HEK293 (cell line): Measurements from ENCODE around the gene POLR1H.

Experiments used
- CTCF ChIA-PET: fragments of 350-600 bp; formaldehyde crosslinking; extraction: SDS; loops from one replicate; lab custom pipeline; 2021; ENCODE audit warnings: antibody characterized with exemption; lab: Yijun Ruan, JAX
- POLR2A ChIA-PET: fragments of 300-600 bp; formaldehyde crosslinking; extraction: SDS; loops from one replicate; lab custom pipeline; 2020; ENCODE audit warnings: antibody characterized with exemption, inconsistent platforms; lab: Yijun Ruan, JAX
- H3K27ac ChIP-seq: fragments of 200-500 bp; sonication (Bioruptor generic); 2 replicates; pipeline ENCODE4 v1.5.1; 2014; ENCODE audit warnings: low read depth, low read length, control low read depth, inconsistent platforms; ENCODE audit errors: extremely low read depth
- H3K36me3 ChIP-seq, 2 experiments: fragments of 200-500 bp in 1 of 2; sonication (Bioruptor generic) in 1 of 2; 1 replicate in 1 of 2; 2 replicates in 1 of 2; pipeline ENCODE4 v1.5.1; 2014 to 2017; ENCODE audit warnings: inconsistent platforms in 2 of 2, low read length in 2 of 2; ENCODE audit not compliant: control insufficient read depth in 2 of 2, insufficient read depth in 1 of 2
- H3K4me1 ChIP-seq: fragments of 200-500 bp; sonication (Bioruptor generic); 2 replicates; pipeline ENCODE4 v1.5.1; 2014; ENCODE audit warnings: mild to moderate bottlenecking, low read length, inconsistent platforms; ENCODE audit not compliant: control insufficient read depth, insufficient read depth
- H3K4me3 ChIP-seq: 2 replicates; pipeline ENCODE4 v1.5.1; 2011; ENCODE audit warnings: low read depth, mild to moderate bottlenecking, control low read depth, low read length, moderate library complexity
- H3K9me3 ChIP-seq: fragments of 200-500 bp; sonication (Bioruptor generic); 2 replicates; pipeline ENCODE4 v1.5.1; 2014; ENCODE audit warnings: low read depth, low read length, inconsistent platforms; ENCODE audit not compliant: control insufficient read depth, insufficient read depth
- KLF8 ChIP-seq: fragments of 450-650 bp; formaldehyde crosslinking; IDR thresholded peaks from 2 replicates; pipeline ENCODE4 v1.5.1; 2016; ENCODE audit warnings: missing biosample characterization, missing genetic modification characterization
- WT1 ChIP-seq: fragments of 450-650 bp; formaldehyde crosslinking; IDR thresholded peaks from 2 replicates; pipeline ENCODE4 v1.5.1; 2016; ENCODE audit warnings: missing biosample characterization, missing genetic modification characterization
- ZNF138 ChIP-seq: fragments of 450-650 bp; formaldehyde crosslinking; IDR thresholded peaks from 2 replicates; pipeline ENCODE4 v1.5.1; 2016; ENCODE audit warnings: missing biosample characterization, missing genetic modification characterization, borderline replicate concordance
- ZNF146 ChIP-seq: fragments of 450-650 bp; formaldehyde crosslinking; IDR thresholded peaks from 2 replicates; pipeline ENCODE4 v1.5.1; 2016; ENCODE audit warnings: missing biosample characterization, missing genetic modification characterization
- ZNF223 ChIP-seq: fragments of 450-650 bp; formaldehyde crosslinking; IDR thresholded peaks from 2 replicates; pipeline ENCODE4 v1.5.1; 2016; ENCODE audit warnings: missing biosample characterization, missing genetic modification characterization
- ZNF239 ChIP-seq: fragments of 450-650 bp; formaldehyde crosslinking; IDR thresholded peaks from 2 replicates; pipeline ENCODE4 v1.5.1; 2016; ENCODE audit warnings: missing biosample characterization, missing genetic modification characterization
- ZNF266 ChIP-seq: fragments of 450-650 bp; formaldehyde crosslinking; IDR thresholded peaks from 2 replicates; pipeline ENCODE4 v1.5.1; 2016; ENCODE audit warnings: missing biosample characterization, missing genetic modification characterization, low read depth
- ZNF341 ChIP-seq: fragments of 450-650 bp; formaldehyde crosslinking; IDR thresholded peaks from 2 replicates; pipeline ENCODE4; 2016; ENCODE audit warnings: low read depth, missing biosample characterization, missing genetic modification characterization
- ZNF394 ChIP-seq: fragments of 450-650 bp; formaldehyde crosslinking; IDR thresholded peaks from 2 replicates; pipeline ENCODE4 v1.5.1; 2016; ENCODE audit warnings: missing biosample characterization, missing genetic modification characterization, mild to moderate bottlenecking, moderate library complexity, borderline replicate concordance
- ZNF423 ChIP-seq: fragments of 450-650 bp; formaldehyde crosslinking; IDR thresholded peaks from 2 replicates; pipeline ENCODE4 v1.5.1; 2016; ENCODE audit warnings: missing biosample characterization, missing genetic modification characterization
- ZNF433 ChIP-seq: fragments of 450-650 bp; formaldehyde crosslinking; IDR thresholded peaks from 2 replicates; pipeline ENCODE4 v1.5.1; 2016; ENCODE audit warnings: missing biosample characterization, missing genetic modification characterization, low read depth
- ZNF514 ChIP-seq: fragments of 450-650 bp; formaldehyde crosslinking; IDR thresholded peaks from 2 replicates; pipeline ENCODE4 v1.5.1; 2016; ENCODE audit warnings: missing biosample characterization, missing genetic modification characterization
- ZNF530 ChIP-seq: fragments of 450-650 bp; formaldehyde crosslinking; IDR thresholded peaks from 2 replicates; pipeline ENCODE4 v1.5.1; 2016; ENCODE audit warnings: low read depth, missing biosample characterization, missing genetic modification characterization
- ZNF549 ChIP-seq: fragments of 450-650 bp; IDR thresholded peaks from 2 replicates; pipeline ENCODE4 v1.5.1; 2018; ENCODE audit warnings: missing biosample characterization, missing genetic modification characterization, mild to moderate bottlenecking, inconsistent platforms, moderate library complexity
- ZNF558 ChIP-seq: fragments of 450-650 bp; formaldehyde crosslinking; IDR thresholded peaks from 2 replicates; pipeline ENCODE4 v1.5.1; 2016; ENCODE audit warnings: missing biosample characterization, missing genetic modification characterization
- ZNF596 ChIP-seq: fragments of 450-650 bp; IDR thresholded peaks from 2 replicates; pipeline ENCODE4 v1.5.0; 2018; ENCODE audit warnings: missing biosample characterization, mild to moderate bottlenecking, missing genetic modification characterization, moderate library complexity
- ZNF600 ChIP-seq: fragments of 450-650 bp; formaldehyde crosslinking; IDR thresholded peaks from 2 replicates; pipeline ENCODE4 v1.5.1; 2016; ENCODE audit warnings: missing biosample characterization, missing genetic modification characterization
- ZNF610 ChIP-seq: fragments of 450-650 bp; formaldehyde crosslinking; IDR thresholded peaks from 2 replicates; pipeline ENCODE4 v1.5.1; 2016; ENCODE audit warnings: missing biosample characterization, missing genetic modification characterization, borderline replicate concordance
- ZNF621 ChIP-seq: fragments of 450-650 bp; formaldehyde crosslinking; IDR thresholded peaks from 2 replicates; pipeline ENCODE4 v1.5.1; 2017; ENCODE audit warnings: missing biosample characterization, missing genetic modification characterization
- ZNF626 ChIP-seq: fragments of 450-650 bp; sonication (Bioruptor Pico); formaldehyde crosslinking; IDR thresholded peaks from 2 replicates; pipeline ENCODE4 v1.5.1; 2018; ENCODE audit warnings: missing biosample characterization, missing genetic modification characterization, inconsistent platforms
- ZNF76 ChIP-seq: fragments of 450-650 bp; formaldehyde crosslinking; IDR thresholded peaks from 2 replicates; pipeline ENCODE4; 2016; ENCODE audit warnings: low read depth, missing biosample characterization, missing genetic modification characterization, borderline replicate concordance
- TF ChIP-seq, protein P1 (sequence below): fragments of 450-650 bp; formaldehyde crosslinking; IDR thresholded peaks from 2 replicates; pipeline ENCODE4 v1.5.1; 2016; ENCODE audit warnings: missing biosample characterization, missing genetic modification characterization
- TF ChIP-seq, protein P2 (sequence below): fragments of 450-650 bp; formaldehyde crosslinking; IDR thresholded peaks from 2 replicates; pipeline ENCODE4 v1.5.1; 2016; ENCODE audit warnings: missing biosample characterization, missing genetic modification characterization

POLR1H gene

DNA sequence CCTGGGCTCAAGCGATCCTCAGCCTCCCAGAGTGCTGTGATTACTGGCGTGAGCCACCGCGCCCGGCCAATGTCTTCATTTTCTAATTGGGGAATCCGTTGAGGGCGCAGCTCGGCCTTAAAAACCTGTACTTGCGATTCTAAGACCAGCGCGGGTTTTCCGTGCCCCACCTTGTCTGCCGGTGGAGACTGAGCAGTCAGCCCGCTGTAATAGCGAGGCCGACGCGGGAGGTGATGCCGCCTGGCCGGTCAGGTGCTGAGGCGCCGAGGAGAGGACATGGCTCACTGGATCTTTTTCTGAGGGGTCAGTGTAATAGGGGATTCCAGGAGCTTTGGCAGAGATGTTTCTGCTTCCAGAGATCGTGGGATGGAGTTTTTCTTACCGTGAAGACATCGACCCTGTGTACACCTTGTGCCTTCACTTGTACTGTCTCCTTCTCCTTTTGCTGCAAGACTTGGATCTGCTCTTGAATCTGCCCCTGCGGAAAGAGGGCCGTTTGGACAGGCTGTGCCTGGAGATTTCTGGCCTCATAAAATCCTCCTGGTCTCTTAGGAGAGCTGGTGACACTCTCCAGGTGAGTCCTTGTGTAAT, 50.3 kb downstream of the POLR1H start:
- Histone ChIP-seq H3K36me3 (no peaks in the 10 kb centered on the region), H3K4me3 (no peak overlapping the region), H3K4me1 (no peaks in the 10 kb centered on the region), H3K9me3 (no peaks in the 10 kb centered on the region), H3K27ac (no peak overlapping the region)
- POLR2A ChIA-PET, result interaction anchor here (0.8 kb wide), 1 partner anchor 9 kb away, joined by 3 read pairs; no protein-coding TSS in a partner anchor
- CTCF ChIA-PET, result interaction anchor here (0.6 to 6.8 kb wide), 4 partner anchors 8 to 279 kb away, joined by 3 to 78 read pairs (median 3); no protein-coding TSS in a partner anchor
- TF ChIP-seq ZNF266 (tag by site-specific recombination) (no peak), ZNF514 (tag by site-specific recombination) (no peak), ZNF223 (no peak), ZNF239 (tag by site-specific recombination) (no peak), ZNF433 (tag by site-specific recombination) (no peak), KLF8 (tag by site-specific recombination) (no peak), WT1 (no peak), ZNF530 (tag by site-specific recombination) (no peak), ZNF558 (tag by site-specific recombination) (no peak), ZNF138 (tag by site-specific recombination) (no peak)

DNA sequence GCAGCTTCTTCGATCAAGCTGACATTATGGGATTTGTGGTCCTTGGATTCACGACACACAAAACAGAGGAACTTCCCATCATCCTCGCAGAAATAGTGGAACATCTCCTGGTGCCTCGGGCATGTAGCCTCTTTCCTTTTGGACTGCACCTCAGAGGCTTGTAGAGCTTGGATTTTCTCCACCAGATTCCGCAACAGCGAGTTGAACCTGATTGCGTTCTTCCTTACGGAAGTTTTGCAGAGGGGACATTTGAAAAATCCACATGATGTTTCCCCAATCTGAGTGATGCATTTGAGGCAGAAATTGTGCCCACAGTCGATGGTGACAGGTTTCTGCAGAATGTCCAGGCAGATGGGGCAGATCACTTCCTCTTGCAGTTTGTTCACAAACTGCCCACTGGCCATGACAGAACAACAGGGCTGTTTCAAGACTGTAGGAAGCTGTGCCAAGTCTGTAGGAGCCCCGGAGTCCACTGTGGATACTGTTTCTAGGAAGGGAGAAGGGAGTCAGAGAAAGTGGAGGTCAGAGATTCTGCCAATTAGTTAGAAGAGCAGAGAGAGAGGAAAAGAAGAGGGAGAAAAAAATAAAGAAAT, 51.4 kb downstream of the POLR1H start:
- no peaks in the 10 kb centered on the region for H3K9me3 ChIP-seq

DNA sequence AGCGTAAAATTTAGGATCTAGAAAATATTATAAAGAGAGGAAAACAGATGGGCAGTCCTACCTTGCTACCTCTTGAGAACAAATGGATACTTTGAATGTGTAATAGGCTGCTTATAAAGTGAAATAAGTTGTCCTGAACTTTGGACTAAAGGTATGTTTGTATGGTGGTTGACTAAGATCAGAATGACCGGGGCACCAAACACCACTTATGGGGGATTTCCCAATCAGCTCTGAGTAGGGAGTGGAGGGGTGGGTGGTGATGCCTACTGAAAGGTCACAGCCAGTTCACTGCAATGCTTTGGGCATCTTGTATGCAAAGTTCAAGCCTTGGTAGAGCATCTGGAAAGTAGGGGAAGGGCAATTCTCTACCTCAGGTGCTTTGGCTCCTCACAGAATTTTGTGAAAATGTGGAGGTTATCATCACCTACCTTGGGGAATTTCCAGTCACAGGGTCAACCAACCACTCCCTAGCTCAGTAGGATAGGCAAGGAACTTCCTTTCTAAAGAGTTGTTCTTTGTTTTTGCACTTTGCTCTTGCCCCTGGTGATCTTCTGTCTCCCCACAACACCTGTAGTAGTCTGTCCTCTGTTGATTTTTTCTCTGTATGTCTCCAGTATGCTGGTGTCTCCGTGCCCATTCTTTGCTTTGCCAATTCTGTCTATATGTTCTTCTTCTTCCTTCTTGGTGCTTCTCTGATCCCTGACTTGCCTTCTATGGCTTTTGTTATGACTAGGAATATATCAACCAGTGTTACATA, 52.1 kb downstream of the POLR1H start, which contains the start of gene TRIM31:
TSS of gene TRIM31 (minus strand) at position 88 of the 757 bp plus-strand sequence. CDS start 285 bp downstream, outside the sequence.
- POLR2A ChIA-PET, result no interaction called here
- H3K36me3 ChIP-seq, result no peaks in the 10 kb centered on the region
- CTCF ChIA-PET, result interaction anchor here (1.0 to 6.8 kb wide), 3 partner anchors 9 to 18 kb away, joined by 3 to 78 read pairs (median 34); no protein-coding TSS in a partner anchor
- H3K9me3 ChIP-seq, result no peaks in the 10 kb centered on the region
- no peak within 1 kb of the TSS for H3K27ac ChIP-seq
- TF ChIP-seq, protein P1, sequence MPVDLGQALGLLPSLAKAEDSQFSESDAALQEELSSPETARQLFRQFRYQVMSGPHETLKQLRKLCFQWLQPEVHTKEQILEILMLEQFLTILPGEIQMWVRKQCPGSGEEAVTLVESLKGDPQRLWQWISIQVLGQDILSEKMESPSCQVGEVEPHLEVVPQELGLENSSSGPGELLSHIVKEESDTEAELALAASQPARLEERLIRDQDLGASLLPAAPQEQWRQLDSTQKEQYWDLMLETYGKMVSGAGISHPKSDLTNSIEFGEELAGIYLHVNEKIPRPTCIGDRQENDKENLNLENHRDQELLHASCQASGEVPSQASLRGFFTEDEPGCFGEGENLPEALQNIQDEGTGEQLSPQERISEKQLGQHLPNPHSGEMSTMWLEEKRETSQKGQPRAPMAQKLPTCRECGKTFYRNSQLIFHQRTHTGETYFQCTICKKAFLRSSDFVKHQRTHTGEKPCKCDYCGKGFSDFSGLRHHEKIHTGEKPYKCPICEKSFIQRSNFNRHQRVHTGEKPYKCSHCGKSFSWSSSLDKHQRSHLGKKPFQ (tag by site-specific recombination), result no peak
- TF ChIP-seq ZNF626 (tag by site-specific recombination) (no peak), ZNF596 (tag by site-specific recombination) (no peak), ZNF423 (tag by site-specific recombination) (no peak), ZNF146 (tag by site-specific recombination) (no peak)
- TF ChIP-seq, protein P2, sequence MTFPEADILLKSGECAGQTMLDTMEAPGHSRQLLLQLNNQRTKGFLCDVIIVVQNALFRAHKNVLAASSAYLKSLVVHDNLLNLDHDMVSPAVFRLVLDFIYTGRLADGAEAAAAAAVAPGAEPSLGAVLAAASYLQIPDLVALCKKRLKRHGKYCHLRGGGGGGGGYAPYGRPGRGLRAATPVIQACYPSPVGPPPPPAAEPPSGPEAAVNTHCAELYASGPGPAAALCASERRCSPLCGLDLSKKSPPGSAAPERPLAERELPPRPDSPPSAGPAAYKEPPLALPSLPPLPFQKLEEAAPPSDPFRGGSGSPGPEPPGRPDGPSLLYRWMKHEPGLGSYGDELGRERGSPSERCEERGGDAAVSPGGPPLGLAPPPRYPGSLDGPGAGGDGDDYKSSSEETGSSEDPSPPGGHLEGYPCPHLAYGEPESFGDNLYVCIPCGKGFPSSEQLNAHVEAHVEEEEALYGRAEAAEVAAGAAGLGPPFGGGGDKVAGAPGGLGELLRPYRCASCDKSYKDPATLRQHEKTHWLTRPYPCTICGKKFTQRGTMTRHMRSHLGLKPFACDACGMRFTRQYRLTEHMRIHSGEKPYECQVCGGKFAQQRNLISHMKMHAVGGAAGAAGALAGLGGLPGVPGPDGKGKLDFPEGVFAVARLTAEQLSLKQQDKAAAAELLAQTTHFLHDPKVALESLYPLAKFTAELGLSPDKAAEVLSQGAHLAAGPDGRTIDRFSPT (tag by site-specific recombination), result no peak
- H3K4me1 ChIP-seq, result no peaks in the 10 kb centered on the region
- no peak within 1 kb of the TSS for H3K4me3 ChIP-seq

More for the DNA sequence above, 51.4 kb downstream of the POLR1H start:
- Histone ChIP-seq H3K4me1 (no peaks in the 10 kb centered on the region), H3K27ac (no peak overlapping the region), H3K36me3 (no peaks in the 10 kb centered on the region), H3K4me3 (no peak overlapping the region)
- no peak for TF ChIP-seq ZNF514 (tag by site-specific recombination)
- no peak for TF ChIP-seq ZNF341 (tag by site-specific recombination)
- TF ChIP-seq ZNF549 (tag by site-specific recombination), result no peak
- TF ChIP-seq ZNF621, result no peak
- TF ChIP-seq ZNF394 (tag by site-specific recombination), result no peak
- TF ChIP-seq ZNF76 (tag by site-specific recombination), result no peak
- peak; percentile 33; the same call in 1 of the 2 replicates for TF ChIP-seq ZNF600 (tag by site-specific recombination)
- TF ChIP-seq ZNF610 (tag by site-specific recombination), result no peak
- POLR2A ChIA-PET, result no interaction called here
- CTCF ChIA-PET, result interaction anchor here (1.0 to 6.8 kb wide), 4 partner anchors 8 to 58 kb away, joined by 3 to 78 read pairs (median 19); no protein-coding TSS in a partner anchor
